ENCODE measurements around the gene CYSTM1.
"Not testable (repeated sequence)": the region's sequence is repeated elsewhere in the genome, so short reads cannot be mapped to it uniquely, and the experiment has no call there.

The CYSTM1 gene

DNA sequence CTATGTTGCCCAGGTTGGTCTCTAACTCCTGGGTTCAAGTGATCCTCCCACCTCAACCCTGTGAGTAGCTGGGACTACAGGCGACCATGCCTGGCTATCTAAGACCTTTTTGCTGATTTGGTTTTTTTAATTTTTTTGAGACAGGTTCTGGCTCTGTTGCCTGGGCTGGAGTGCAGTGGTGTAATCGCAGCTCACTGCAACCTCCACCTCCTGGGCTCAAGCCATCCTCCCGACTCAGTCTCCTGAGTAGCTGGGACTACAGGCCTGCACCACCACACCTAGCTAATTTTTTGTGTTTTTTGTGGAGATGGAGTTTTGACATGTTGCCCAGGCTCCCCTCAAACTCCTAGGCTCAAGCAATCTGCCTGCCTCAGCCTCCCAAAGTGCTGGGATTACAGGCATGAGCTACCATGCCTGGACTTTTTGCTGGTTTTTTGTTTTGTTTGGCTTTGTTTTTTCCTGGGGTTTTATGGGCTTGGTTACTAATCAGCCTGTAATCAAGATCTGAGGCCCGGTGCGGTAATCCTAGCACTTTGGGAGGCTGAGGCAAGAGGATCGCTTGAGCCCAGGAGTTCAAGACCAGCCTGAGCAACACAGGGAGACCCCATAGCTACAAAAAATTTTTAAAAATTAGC is 3.6 kb downstream of the CYSTM1 start:
- no peak for DNase-seq

DNA sequence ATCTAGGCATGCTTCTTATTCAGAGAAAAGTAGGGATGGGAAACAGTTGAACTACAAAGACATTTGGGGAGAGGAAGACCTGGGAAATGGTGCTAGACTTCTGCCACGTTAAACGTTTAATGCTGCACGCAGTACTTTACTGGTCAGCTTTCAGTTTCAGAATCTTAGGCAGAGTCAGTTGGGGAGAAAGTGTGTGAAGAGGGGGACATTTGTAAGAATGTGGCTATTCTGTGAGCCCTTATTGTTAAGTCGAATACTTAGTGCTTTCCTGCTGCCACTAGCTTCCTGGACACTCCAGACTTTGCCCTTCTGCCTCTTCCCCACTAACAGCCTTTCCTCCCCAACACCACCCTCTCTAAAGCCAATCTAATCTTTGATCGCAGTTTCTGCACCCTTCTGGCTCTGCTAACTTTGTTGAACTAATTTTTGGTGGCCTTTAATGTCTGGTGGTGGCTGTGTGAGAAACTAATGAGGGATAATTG is 6.1 kb downstream of the CYSTM1 start:
- DNase-seq = no peak

DNA sequence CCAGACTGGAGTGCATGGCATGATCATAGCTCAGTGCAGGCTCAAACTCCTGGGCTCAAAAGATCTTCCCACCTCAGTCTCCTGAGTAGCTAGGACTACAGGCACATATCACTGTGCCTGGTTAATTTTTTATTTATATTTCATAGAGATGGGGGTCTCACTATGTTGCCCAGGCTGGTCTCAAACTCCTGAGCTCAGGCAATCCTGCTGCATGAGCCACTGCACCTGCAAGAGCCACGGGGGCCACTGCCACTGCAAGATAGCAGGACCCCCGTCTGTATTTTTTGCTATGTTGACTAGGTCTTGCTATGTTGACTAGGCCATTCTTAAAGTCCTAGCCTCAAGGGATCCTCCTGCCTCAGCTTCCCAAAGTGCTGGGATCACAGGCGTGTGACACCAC is 6.5 kb downstream of the CYSTM1 start:
- no peak for DNase-seq

DNA sequence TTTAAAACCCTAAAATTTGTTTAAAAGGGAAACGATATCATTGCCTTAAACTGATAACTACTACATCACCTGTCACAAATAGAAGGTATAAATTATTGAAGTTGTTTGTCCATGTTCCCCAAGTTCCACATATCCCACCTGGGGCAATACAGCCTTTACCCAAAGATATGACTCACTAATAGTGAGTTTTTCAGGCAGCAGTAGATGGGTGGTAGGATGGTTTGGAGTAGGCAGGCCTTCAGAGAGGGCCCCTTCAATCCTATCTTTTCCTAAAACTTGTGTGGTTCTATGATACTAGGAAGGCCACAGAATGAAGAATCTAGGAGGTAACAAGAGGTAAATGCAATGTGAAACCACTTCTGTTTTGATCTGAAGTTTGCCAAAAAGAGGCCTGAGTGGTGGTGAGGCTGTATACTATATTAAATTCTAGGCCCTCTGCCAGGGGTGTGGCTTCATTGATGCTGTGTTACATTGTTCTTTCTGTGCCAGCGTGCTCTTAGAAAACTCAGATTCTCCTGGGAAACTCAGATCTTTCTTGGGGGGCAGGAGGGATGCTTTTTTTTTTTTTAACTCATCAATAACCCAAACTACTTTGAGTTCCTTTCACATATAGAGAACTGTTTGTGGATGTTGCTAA is 7.2 kb downstream of the CYSTM1 start:
- no peak for DNase-seq

DNA sequence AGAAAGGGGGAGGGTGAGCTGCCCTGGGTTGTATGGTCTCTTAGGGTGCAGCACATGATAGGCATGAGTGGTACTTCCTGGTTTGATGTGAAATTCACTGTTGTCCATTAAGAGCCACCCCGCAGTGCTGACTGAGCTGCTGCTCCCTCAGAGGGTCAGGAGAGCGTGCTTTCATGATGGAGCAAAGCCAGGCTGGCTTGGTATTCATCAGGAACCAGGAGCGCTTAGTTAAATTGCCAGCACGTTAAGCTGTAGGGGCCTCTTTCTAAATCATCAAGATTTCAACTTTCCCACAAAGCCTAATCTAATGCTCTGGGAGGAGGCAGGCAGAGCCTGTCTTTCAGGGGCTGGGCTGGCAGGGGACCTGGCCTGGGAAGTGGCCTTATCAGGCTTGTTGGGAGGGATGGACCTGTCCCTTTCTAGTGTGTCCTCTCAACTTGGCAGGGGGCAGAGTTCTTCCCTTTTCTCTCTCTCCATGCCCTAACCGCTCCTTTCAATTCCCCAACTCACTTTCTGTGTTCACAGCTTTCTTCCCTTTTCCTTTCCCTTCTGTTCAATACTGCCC is 7.9 kb downstream of the CYSTM1 start:
- DNase-seq = no peak

DNA sequence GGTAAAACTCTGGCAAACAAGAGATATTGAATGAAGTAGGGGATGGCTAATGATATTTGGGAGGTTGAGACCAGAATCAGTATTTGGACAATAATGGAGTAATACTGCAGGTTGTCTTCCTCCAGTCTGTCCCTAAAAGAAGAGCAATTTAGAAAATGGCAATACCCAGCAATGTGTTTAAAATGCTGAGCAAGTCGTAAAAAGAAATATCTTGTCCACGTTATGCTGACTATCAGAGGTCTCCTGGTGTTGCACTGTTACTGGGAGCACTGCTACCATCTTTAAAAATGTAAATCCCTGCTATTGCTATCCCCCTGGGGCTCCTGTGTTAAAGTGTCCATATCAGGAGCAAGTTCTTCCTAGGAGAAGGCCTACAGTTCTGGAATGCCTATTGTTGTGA is 10.4 kb downstream of the CYSTM1 start:
- no peak for DNase-seq

DNA sequence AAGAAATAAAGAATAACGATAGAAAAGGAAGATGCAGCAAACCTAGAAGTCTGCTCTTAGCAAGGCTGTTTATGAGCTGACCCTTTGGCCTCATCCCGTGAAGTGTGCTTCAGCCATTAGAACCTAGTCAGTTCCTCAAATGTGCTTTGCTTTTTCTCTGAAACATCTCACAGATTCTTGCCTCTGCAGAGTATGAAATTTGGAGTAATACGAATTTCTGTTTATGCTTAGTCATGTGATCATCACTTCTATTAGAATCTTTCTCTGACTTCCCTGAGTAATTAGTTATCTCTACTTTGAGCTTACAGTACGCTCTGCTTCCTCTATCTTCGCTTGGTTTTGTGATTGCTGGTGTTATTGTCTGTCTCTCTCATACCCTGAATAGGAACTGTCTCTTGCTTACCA is 11.3 kb downstream of the CYSTM1 start:
- no peak for DNase-seq

DNA sequence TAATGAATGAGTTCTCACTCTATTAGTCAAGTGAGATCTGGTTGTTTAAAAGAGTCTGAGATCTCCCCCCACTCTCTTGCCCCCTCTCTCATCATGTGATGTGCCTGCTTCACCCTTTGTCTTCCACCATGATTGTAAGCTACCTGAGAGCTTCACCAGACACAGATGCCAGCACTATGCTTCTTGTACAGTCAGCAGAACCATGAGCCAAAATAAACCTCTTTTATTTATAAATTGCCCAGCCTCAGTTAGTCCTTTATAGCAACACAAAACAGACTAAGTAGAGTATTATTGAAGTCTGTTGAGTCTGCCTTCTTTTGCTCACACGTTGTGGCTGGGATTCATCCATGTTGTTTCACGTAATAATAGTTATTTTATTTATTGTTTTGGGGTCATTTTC is 14.3 kb downstream of the CYSTM1 start:
- DNase-seq = no peak

DNA sequence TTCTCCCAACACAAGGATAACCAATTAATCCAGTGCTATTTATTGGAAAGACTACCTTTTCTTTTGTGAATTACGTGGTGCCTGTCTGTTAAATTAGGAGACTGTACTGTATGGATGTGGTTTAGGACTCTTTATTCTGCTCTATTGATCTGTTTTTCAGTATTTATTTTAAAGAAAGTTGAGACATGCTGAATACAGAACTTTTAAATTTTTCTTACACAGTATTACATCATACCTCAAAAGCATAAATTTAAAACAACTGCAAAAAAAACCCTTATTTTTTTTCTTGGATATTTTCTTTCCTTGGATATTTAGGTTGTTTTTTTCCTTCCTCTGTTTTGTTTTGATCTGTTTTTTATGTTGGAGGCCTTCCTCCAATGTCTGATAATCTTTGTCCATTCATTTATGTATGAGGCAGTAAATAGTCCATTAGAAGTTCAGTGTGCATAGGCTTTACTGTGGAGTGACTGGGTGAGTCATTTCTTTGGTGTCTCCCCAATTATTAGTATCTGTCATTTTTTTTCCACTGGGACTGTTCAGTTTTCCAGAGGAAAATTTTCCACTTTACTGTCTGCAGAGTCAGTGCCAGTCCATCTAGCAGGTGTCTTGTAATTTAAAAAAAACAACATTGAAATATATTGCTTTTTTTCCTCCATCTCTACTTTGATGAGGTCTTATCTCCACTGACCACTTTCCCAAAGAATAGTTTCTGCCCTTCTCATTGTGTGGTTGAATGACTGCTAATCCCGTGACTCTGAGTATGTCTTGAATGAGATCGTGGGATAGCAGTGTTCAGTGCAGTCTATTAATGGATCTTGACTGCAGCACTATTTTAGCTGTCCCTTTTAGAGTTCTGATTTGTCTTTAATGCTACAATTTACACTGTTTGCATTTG is 15.2 kb downstream of the CYSTM1 start:
- no peak for DNase-seq

DNA sequence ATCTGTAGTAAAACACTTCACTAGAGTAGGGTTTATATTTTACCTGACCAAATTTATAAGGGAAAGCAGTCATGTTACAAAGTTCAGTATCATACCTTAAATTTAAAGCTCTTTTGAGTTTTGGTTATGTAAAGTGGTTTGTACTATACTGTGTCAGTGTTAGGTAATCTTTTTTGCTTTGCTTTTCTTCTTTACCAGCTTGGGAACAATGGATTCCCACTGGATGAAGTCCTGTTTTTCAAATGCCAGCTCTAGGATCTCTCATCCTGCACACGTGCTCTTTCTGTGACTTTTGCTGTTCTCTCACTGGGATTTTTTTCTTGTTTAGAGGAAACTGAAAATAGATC is 15.9 kb downstream of the CYSTM1 start:
- no peak for DNase-seq

DNA sequence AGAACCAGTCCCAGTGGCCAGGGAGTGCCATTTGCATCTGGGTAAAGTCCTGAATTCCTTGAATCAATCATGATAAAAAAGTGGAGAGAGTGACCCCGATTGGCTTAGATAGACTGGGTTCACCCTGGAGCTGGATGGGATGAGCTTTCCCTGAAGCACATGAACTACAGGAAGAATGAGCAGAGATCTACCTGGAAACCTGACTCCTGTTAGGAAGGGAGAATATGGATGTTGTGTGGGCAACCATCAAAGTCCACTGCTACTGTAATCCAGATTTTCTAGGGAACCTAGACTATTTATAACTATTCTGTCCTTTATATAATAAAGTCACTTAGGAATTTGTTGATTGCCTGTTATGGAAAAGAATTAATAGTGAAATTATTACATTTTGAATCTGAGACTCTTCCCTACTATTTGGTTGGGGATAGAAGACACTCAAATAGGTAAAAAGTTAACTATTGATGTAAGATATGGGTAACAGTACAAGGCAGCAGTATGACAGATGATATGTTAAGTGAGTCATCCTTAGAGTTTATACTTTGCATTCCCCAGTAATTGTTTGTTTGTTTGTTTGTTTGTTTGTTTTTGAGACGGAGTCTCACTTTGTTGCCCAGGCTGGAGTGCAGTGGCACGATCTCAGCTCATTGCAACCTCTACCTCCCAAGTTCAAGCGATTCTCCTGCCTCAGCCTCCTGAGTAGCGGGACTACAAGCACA is 17.9 kb downstream of the CYSTM1 start:
- DNase-seq = no peak

DNA sequence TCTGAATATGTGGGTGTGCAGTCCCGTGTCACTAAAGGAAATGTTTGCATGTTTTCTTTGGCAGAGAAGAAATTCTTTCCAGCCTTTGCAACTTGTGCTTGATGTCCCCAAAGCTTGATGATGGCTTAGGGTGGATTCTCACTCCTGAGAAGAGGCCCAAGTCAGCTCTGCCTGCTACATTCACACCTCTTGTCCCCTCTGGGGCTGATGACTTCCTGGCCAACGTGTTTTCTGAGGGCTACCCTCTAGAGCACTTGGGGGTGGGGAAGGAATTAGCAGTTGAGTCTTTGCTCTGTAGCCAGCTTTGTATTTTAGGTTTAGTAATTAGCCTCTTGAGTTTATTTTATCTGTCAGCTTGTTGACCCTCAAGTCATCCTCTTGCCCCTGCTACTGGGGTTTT is 19.7 kb downstream of the CYSTM1 start:
- DNase-seq = no peak

DNA sequence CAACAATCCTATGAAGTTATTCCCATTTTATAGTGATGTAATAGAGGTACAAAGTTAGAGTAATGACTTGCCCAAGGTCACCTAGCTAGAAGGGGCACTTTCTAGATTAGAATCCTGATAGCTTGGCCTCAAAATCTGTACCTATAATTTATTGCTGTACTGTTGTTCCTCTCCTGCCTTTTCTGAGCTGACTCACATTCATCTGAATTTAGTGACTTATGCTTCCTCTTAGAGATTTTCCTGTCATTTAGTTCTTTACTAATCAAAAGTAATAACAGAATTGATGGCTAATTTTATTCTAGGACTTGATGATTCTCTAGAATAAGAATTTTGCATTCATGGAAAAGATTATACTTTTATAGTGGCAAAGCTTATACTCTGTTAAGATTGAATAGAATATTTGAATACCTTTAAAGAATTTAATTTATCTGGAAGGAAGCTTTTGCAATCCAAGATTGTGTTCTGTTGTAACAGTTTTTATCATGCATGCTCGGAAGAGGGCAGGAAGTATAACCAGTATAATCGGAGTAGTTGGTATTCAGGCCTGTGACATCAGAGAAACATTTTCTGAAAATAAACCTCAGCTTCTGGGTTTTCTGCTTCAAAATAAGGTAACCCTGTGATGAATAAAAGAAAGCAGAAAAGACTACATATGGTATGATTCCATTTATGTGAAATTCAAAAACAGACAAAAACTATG is 21.3 kb downstream of the CYSTM1 start:
- no peak for DNase-seq

DNA sequence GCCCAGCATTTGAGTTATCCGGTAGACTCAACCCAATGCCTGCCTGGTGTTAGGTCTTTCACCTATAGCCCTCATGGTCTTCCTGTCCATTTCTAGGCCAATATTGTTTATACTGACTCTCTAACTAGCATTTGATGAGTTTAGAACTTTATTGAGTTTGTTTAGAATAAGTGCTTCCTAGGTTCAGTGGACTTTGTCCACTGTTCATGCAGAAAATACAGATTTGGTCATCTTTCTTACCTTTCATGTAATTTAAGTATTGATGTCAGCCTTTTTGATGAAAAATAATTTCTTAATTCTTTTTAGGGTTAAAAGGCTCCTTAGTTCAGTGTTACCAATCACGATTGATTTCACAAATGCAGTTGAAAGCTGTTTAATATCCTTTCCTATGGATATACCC is 22.0 kb downstream of the CYSTM1 start:
- no peak for DNase-seq

DNA sequence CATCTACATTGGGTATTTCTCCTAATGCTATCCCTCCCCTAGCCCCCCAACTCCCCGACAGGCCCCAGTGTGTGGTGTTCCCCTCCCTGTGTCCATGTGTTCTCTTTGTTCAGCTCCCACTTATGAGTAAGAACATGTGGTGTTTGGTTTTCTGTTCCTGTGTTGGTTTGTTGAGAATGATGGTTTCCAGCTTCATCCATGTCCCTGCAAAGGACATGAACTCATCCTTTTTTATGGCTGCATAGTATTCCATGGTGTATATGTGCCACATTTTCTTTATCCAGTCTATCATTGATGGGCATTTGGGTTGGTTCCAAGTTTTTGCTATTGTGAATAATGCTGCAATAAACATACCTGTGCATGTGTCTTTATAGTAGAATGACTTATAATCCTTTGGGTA is 23.9 kb downstream of the CYSTM1 start:
- DNase-seq = not testable (repeated sequence)

DNA sequence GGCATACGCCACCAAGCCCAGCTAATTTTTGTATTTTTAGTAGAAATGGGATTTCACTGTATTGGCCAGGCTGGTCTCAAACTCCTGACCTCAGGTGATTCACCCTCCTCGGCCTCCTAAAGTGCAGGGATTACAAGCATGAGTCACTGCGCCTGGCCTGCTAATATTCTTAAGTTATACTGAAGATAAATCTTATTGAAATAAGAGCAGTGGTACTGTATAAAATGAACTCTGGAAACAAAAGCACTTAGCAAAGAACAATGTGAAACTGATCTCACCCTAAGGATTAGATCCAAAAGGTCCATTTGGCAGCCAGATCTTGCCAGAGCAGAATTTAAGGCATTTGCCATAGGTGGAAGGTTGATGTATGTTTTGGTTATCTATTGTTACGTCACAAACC is 27.1 kb downstream of the CYSTM1 start:
- no peak for DNase-seq

DNA sequence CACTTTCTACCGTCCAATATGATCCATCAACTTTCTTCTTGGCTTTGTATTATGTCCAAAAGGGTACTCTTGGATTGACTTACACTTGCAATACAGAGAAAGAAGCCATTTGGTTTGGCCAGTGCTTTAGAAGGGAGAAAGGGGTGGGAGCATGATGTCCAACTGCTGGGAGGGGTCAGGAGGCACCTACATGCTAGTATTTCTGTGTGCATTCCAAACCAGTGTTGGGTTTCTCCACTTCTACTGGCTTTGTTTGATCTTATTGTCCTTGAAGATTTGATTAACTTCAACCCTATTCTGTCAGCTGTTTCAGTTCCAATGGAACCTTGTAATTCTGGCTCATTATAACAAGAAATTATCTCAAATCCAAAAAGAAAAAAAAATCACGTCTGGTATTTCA is 27.6 kb downstream of the CYSTM1 start:
- DNase-seq = no peak

DNA sequence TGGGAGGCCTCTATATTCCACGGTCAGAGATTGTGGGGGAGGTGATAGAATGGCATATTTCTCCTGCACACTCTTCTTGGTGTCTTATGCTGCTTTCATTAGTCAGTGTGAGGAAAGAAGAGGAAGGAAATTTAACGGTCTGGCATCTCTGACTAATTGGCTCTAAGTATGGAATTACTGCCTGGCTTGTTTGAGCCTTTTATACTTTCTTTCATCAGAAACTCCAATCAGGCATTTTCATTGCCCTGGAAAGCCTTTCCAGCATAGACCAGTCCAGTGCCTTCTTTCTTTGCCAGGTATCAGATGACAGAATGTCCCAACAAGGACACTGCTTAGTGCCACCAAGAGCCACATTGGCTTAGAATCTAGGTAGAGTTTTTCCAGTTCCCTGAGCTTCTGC is 30.2 kb downstream of the CYSTM1 start:
- DNase-seq = no peak

DNA sequence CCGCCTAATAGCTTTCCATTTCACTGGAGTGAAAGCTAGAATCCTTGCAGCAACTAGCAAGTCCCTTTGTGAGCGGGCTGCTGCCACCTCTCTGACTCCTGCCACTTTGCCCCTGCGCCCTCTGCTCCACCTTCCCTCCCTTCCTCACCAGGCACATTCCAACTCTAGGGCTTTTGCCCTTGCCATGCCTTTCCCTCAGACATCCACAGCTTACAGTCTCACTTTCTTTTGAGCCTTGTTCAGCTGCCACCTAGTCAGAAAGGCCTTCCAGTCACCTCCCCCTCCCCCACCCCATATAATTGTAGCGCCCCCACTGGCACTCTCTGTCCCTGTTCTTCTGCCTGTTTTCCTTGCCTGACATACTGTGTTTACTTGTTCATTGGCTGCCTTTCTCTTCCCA is 31.0 kb downstream of the CYSTM1 start:
- no peak for DNase-seq

DNA sequence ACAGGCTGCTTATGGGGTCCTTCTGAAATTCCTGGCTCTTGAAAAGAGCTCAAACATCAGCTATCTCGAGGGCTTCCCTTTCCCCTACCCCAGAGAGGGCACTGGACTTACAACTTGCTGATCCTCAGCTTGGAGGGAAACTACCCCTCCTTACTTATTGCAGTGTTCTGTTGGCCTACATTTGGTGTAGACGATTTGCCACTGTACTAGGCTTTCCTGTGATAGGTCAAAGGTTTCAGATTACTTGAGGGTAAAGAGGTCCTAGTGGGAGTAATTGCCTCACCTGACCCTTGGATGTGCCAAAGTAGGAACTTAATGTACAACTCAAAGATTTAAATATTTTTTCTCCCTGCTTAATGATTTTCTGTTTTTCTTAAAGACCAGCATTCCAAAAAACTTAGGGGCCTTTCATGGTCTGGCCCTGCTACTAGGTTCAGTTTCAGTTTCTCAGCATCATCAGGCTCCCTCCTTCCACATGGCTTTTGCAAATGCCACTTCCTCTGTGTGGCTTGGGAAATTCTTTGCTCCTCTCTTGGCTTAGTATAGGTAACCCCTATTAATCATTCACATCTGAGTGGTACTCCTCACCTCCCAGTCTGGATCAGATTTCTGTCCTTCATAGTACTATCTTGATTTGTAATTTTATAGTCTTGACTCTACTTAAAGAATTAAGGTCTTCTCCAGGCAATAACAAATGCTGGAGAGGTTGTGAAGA is 32.4 kb downstream of the CYSTM1 start:
- no peak for DNase-seq

DNA sequence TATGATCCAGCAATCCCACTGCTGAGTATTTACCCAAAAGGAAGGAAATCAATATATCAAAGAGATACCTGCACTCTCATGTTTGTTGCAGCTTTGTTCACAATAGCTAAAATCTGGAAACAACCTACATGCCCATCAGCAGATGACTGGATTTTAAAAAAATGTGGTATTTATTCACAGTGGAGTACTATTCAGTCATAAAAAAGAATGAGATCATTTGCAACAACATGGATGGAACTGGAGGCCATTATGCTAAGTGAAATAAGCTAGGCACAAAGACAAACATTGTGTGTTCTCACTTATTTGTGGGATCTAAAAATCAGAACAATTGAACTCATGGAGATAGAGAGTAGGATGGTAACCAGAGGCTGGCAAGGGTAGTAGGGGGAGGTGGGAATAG is 33.1 kb downstream of the CYSTM1 start:
- DNase-seq = no peak
